HL-60 (cell line): ENCODE data around the gene COPG1.

Source experiments
- CTCF ChIP-seq: IDR thresholded peaks from one replicate; pipeline ENCODE4 v1.5.1; 2011; ENCODE audit warnings: low read length, control low read depth, inconsistent platforms; ENCODE audit not compliant: insufficient read depth
- POLR2AphosphoS5 ChIP-seq: IDR thresholded peaks from 2 replicates; pipeline ENCODE4 v1.6.1; 2012; ENCODE audit warnings: low read depth
- REST ChIP-seq: IDR thresholded peaks from 2 replicates; pipeline ENCODE4 v1.6.1; 2012; ENCODE audit warnings: low read depth; ENCODE audit not compliant: insufficient replicate concordance

DNA sequence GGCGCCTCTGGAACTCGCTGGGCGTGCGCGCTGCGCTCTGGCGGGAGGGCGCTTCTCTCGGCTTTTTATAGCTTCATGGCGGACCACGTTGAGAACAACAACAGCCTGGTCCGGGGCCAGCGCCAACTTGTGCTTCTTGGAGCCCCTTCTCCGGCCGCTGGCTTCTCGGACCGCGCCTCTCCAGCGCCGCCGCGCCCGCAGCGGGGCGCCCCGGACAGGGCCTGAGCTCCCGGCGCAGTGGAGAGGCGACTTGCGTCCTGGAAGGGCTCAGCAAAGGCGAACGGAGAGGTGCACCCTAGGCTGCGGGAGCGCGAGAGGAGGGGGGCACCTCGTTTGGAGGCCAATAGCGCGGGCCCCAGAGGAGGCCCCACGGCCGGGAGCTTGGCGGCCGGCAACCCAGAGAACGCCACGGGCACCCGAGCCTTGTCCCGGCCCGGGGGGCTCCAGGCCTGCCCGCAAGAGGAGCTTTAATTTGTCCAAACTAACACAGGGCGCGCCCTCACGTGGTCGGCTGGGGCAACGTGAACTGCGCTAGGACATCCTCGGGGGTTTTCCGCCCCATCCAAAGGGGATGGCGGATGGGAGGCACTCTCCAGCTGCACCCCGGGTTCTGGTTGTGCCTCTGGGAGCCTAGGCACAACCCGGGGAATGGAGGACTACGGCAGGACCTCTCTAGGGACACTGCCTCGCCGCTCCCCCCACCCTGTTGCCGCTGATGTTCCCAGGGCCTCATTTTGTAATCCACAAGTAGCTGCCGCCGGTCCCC, 67.0 kb downstream of the COPG1 start:
- TF ChIP-seq POLR2AphosphoS5 (0 out of 2 replicates have a peak, but pooled peaks have one; percentile 13), CTCF (no peak), REST (peak; percentile 59)
